Epithelial cell of prostate (primary cell): Measurements from ENCODE around the gene CHST5.
A peak's percentile ranks its signal among the peaks of the same experiment; 100 is the strongest.

Experiments used
- DNase-seq: peaks from one replicate; pipeline ENCODE4 v3.0.0-alpha.2; 2011; ENCODE audit warnings: low read depth, low spot score
- H3K27ac ChIP-seq: fragments of 450-650 bp; 2 replicates; pipeline ENCODE4 v1.5.1; 2017; ENCODE audit warnings: mild to moderate bottlenecking

CHST5 gene

DNA sequence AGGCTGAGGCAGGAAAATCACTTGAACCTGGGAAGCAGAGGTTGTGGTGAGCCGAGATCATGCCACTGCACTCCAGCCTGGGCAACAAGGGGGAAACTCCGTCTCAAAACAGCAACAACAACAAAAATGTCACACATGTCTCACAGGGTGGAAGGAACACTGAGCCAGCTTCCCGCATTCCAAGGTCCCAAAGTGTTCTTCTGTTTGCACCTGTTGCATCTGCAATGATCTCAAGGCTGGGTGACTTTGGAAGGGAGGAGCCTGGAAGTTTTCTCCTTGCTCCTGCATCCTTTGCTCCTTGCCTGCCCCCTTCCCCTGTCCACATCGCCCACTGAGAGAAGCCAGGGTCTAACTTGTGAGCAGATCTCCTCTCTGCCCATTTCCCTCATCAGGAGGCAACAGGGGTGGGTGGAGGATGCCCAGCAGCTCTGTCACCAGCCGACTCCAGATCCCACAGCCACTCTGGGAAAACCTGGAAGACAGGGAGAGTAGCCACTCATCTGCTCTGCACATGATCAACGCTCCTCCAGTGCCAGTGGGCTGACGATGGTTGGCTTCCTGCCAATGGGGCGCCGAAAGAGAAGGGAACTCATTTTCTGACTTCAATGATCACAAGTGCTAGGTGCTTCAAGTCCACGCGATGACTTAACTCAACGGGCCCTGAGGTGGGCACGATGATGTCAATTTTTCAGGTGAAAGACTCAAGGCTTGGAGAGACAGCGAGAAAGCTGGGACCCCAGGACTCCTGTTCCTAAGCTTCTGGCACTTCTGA is 53.3 kb downstream of the CHST5 start:
- peak overlapping the region; percentile 96 for H3K27ac ChIP-seq
- DNase-seq: no peak

DNA sequence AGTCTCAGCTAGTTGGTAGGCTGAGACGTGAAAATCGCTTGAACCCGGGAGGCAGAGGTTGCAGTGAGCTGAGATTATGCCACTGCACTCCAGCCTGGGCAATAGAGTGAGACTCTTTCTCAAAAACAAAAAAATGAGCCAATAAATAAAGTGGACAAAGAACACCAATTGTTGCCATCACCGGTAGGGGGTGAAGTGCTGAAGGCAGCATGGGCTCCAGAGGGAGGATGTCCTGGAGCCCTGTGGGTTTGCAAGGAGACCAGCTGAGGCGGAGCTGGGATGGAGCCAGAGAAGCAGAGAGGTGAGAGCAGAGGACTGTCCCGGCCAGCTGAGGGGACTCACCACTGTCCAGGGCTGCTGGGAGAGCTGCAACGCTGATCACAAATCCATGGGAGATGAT is 54.4 kb downstream of the CHST5 start:
- no peak for DNase-seq
- no peak overlapping the region for H3K27ac ChIP-seq

- H3K27ac ChIP-seq: no peak overlapping the region
- no peak for DNase-seq
Observed at GRCh38 chr16:75479421-75479990, 56.4 kb downstream of the CHST5 start.
